ENCODE results near the gene HS1BP3.

Gene HS1BP3

DNA sequence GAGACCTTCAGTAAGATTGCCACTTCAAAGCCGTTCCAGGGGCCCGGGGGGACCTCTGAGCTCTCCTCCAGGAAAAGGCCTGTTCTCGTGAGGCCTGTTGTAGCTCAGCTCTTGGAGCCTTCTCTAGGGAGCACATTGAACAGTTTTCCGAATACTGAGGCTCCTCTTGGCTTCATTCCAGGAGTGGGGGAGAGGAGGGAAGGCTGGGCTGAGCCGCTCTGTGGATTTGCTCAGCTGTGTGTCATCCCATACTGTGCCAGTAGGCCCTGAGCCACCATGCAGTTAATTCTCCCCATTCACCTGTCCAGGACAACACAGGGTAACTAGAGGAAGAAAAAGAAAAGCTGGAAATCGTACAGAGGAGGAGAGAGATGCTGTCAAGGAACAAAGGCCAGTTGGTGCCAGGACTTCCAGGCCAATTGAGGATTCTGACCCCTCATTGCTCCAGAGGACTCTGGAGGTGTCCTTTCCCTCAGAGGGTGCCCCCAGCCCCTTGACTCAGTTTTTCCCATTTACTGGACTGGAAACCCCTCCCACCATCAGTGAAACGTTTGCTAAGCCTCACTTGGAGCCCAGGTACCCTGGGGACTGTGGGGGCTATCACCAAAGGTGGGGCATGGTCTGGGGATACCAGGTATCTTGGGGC is 41.4 kb downstream of the HS1BP3 start:
- in situ Hi-C loops (cut with HindIII; ENCODE audit: low sequenced_read_pairs), result no loop called here

DNA sequence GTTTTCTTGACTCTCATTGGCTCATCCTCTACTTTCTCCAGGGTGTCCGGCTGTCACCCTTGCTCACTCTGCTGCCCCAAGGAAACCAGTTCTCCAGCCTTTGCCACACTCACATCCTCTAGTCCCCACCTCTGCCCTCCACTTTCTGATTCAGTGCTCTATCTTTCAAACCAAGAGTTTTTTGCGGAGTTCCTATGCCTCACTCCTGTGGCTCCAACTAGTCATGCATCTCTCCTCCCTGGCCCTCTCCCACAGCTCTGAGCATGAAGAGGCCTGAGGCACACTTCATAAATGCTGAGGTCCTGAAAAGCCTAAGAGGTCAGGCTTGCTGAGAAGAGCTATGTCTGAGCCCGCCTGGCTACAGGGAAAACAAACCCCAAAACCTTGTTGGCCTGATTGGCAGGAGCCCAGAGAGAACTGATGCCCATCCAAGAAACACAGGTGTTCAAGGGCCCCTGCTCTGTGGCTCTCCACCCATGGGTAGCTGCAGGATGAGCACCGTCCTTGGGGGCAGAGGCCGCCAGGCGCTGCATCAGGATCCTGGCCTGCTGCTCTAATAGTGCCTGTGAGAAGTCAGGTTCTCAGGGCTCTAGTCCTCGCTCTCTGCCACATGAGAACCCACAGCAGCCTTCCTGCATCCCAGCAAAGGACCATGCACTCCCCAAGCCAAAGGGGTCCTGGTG is 42.1 kb downstream of the HS1BP3 start:
- in situ Hi-C loops (cut with HindIII; ENCODE audit: low sequenced_read_pairs), result no loop called here

DNA sequence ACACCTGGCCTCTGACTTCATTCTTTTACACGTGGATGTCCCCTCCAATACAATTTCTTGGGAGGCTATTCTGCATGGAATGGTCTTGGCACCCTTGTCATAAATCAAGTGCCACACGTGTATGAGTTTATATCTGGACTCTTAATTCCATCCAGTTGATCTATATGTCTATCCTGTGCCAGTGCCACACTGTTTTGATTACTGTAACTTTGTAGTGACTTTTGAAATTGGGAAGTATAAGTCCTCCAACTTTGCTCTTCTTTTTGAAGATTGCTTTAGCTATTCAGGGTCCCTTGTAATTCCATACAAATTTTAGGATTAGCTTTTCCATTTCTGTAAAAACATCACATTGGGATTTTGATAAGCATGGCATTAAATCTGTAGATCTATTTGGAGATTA is 43.5 kb downstream of the HS1BP3 start:
- in situ Hi-C loops (cut with HindIII; ENCODE audit: low sequenced_read_pairs), result no loop called here

GRCh38 chr2:20606198-20606597 is 44.7 kb downstream of the HS1BP3 start:
- in situ Hi-C loops (cut with HindIII; ENCODE audit: low sequenced_read_pairs), result no loop called here

DNA sequence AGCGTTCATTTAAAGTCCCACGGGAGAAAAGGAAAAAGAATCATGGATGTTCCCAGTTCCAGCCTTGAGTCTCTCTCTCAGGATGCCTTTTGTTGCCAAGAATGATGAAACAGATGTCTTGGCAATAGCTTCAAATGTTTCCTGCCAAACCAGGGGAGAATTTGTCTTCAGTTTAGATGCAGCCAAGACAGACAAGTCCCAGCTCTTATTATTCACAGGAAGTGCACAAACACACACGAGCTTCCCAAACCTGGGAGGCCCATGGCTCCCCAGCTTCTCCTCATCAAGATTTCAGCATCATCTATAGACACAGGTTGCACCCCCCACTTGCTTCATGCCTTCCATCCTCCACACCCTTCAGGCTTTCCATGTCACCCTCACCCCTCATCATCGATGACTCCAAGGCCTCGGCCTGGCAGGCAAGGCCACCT is 45.9 kb downstream of the HS1BP3 start:
- in situ Hi-C loops (cut with HindIII; ENCODE audit: low sequenced_read_pairs), result no loop called here

GRCh38 chr2:20604401-20604911 is 46.4 kb downstream of the HS1BP3 start:
- in situ Hi-C loops (cut with HindIII; ENCODE audit: low sequenced_read_pairs), result no loop called here

DNA sequence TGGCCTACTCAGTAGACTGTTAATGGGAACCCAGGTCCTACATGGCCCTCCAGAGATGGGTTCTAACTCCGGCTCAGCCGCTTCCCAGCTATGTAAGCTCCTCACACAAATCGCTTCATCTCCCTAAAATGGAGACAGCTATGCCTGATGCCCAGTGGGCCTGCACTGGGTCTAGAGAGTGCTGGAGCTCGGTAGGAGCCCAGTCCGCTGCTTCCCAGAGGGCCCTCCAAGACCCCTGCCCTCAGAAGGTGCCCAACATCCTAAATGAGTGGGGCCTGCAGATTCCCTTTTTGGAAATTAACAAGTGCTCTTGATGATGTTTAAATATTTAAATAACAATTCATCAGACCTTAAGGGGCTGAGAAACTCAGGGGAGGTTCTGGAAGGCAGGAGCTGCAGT is 47.1 kb downstream of the HS1BP3 start:
- in situ Hi-C loops (cut with HindIII; ENCODE audit: low sequenced_read_pairs), result no loop called here

- in situ Hi-C loops (cut with HindIII; ENCODE audit: low sequenced_read_pairs), result no loop called here
Observed at GRCh38 chr2:20602803-20603202, 48.1 kb downstream of the HS1BP3 start.

DNA sequence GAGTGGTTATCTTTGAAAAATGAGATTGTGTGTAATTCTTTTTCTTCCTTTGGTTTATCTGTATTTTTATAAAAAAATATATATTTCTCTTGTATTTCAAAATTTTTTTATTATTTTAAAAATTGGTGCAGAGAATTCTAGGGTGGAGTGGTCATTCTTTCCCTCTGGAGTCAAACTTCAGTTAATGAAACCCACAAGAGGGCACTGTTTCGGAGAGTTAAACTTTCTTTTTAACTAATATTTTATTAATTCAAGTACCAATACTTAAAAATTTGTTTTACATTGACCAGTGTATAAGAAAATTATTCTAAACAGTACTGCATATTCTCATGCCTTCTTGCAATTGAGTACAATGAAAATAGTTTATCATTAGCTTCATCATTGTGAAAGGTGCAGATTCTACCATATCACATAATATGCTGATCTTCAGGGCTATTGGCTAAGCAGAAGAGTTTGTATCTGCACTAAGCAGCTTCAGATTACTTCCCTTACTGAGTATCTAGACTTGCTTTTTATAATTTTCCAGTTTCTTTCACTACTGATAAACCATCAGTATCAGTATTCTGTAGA is 50.1 kb downstream of the HS1BP3 start:
- in situ Hi-C loops (cut with HindIII; ENCODE audit: low sequenced_read_pairs), result no loop called here

GRCh38 chr2:20599861-20600461 is 50.9 kb downstream of the HS1BP3 start:
- in situ Hi-C loops (cut with HindIII; ENCODE audit: low sequenced_read_pairs), result no loop called here

- in situ Hi-C loops (cut with HindIII; ENCODE audit: low sequenced_read_pairs), result no loop called here
Observed at GRCh38 chr2:20599001-20599600, 51.8 kb downstream of the HS1BP3 start.

- in situ Hi-C loops (cut with HindIII; ENCODE audit: low sequenced_read_pairs), result no loop called here
Observed at GRCh38 chr2:20597860-20598183, 53.1 kb downstream of the HS1BP3 start.

DNA sequence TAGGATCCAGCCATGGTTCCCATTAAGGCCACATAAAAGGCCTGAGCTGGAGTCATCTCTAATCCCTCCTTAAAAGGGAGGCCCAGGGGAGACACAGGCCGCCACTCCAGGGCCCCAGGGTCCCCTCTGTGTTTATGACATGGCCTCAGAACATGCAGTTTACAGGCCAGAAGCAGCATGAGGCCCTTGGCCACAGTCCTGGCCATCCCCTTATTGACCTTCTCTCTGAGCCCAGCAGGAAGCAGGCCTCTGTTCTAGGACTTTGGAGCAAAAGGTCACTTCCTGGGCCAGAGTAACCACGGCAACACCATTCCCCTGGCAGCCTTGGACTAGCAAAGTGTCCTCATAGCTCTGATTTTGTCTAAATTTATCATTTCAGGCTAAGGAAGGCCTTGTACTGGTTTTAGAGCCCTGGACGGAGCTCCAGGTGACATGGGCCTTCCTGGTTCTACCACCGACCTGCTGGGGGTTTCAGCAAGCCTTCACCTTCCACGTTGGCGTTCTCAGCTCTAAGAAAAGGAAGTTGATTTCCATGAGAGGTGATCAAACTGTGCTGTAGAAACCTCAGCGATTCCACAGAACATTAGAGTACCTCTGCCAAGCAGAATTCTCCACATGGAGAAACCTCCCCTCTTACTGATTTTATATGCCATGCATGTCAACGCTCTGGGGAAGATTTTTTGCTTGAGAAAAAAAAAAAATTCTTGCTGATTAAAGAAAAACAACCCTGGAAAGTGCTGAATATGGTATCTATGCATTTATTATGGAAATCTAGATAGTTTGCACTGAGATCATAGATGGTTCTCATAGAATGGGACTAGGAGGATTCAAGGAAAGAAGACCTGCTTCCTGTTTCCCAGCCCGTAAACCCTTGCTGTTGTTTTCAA is 53.7 kb downstream of the HS1BP3 start:
- in situ Hi-C loops (cut with HindIII; ENCODE audit: low sequenced_read_pairs), result no loop called here

GRCh38 chr2:20596193-20596972 is 54.5 kb downstream of the HS1BP3 start:
- in situ Hi-C loops (cut with HindIII; ENCODE audit: low sequenced_read_pairs), result no loop called here

GRCh38 chr2:20595439-20596192 is 55.3 kb downstream of the HS1BP3 start:
- in situ Hi-C loops (cut with HindIII; ENCODE audit: low sequenced_read_pairs), result no loop called here

DNA sequence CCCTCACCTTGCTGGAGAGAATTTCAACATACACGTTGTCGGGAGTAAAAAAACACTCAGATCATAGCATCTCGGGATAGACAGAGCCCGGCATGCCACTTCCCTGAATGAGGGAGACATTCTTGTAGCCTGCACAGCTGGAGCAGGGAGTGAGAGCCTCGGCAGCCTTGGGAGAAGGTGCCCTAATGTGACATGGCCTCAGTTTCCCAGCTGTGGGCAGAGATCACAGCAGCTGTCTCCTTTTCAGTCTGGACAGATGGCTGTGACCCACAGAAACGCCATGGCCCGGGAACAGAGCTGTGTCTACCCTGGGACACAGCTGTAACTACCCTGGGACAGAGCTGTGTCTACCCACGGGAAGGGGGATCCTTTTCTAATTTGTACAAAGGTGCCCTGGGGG is 55.9 kb downstream of the HS1BP3 start:
- in situ Hi-C loops (cut with HindIII; ENCODE audit: low sequenced_read_pairs), result no loop called here

GRCh38 chr2:20594048-20594750 is 56.7 kb downstream of the HS1BP3 start:
- in situ Hi-C loops (cut with HindIII; ENCODE audit: low sequenced_read_pairs), result no loop called here
